Progenitor cell of endocrine pancreas (in vitro differentiated cells): Measurements from ENCODE around the gene SCAPER. TPM values are rescaled to one million over a fixed set of nuclear protein-coding genes. Genes with fewer than 3 reads are reported as not detected.

ENCODE experiments used
- DNase-seq: peaks from one replicate; pipeline ENCODE4 v3.0.0; 2021; ENCODE audit warnings: low spot score; ENCODE audit not compliant: unreplicated experiment
- H3K27ac Mint-ChIP-seq: 2 replicates; pipeline ENCODE4 v1.8.0; 2021; ENCODE audit warnings: mild to moderate bottlenecking, moderate library complexity, mixed read lengths
- H3K27me3 Mint-ChIP-seq: 2 replicates; pipeline ENCODE4 v1.8.0; 2021; ENCODE audit warnings: mixed read lengths
- H3K36me3 Mint-ChIP-seq: 2 replicates; pipeline ENCODE4 v1.8.0; 2022; ENCODE audit warnings: mixed read lengths; ENCODE audit not compliant: insufficient read depth
- H3K4me1 Mint-ChIP-seq: 2 replicates; pipeline ENCODE4 v1.8.0; 2021; ENCODE audit warnings: low read depth, mixed read lengths
- H3K4me3 Mint-ChIP-seq: 2 replicates; pipeline ENCODE4 v1.8.0; 2021; ENCODE audit warnings: low read depth, mild to moderate bottlenecking, moderate library complexity, mixed read lengths
- H3K9me3 Mint-ChIP-seq: 2 replicates; pipeline ENCODE4 v1.8.0; 2021; ENCODE audit warnings: low read depth, mixed read lengths
- CTCF ChIP-seq: fragments of 200-600 bp; sonication (generic); IDR thresholded peaks from one replicate; pipeline ENCODE4 v1.5.0; 2021; ENCODE audit warnings: antibody characterized with exemption, mild to moderate bottlenecking; ENCODE audit not compliant: unreplicated experiment
- total RNA-seq: library from RNA; stranded (reverse); gene quantifications from 2 replicates; pipeline ENCODE4 v1.2.1, GENCODE V29; 2021

The SCAPER gene
- total RNA-seq, 1 donor from 2014 or later = 43.1 TPM

GRCh38 chr15:76368122-76368621 lies 537.0 kb downstream of the SCAPER start:
- DNase-seq = no peak
- peaks cover 5% of the 10 kb centered on the region for H3K36me3 Mint-ChIP-seq
- no peak for TF ChIP-seq CTCF
- no peaks in the 10 kb centered on the region for H3K4me1 Mint-ChIP-seq
- H3K4me3 Mint-ChIP-seq = no peak overlapping the region
- no peaks in the 10 kb centered on the region for H3K27me3 Mint-ChIP-seq
- no peaks in the 10 kb centered on the region for H3K9me3 Mint-ChIP-seq
- H3K27ac Mint-ChIP-seq = no peak overlapping the region

- H3K9me3 Mint-ChIP-seq = no peaks in the 10 kb centered on the region
- no peaks in the 10 kb centered on the region for H3K27me3 Mint-ChIP-seq
- H3K27ac Mint-ChIP-seq = no peak overlapping the region
- H3K4me1 Mint-ChIP-seq = no peaks in the 10 kb centered on the region
- TF ChIP-seq CTCF = no peak
- no peaks in the 10 kb centered on the region for H3K36me3 Mint-ChIP-seq
- DNase-seq = no peak
- no peak overlapping the region for H3K4me3 Mint-ChIP-seq
These were observed 538.4 kb downstream of the SCAPER start for GRCh38 chr15:76366714-76367113.

GRCh38 chr15:76363251-76363650 lies 541.9 kb downstream of the SCAPER start:
- no peaks in the 10 kb centered on the region for H3K27me3 Mint-ChIP-seq
- DNase-seq = no peak
- no peak overlapping the region for H3K4me3 Mint-ChIP-seq
- H3K27ac Mint-ChIP-seq = no peak overlapping the region
- no peaks in the 10 kb centered on the region for H3K9me3 Mint-ChIP-seq
- H3K4me1 Mint-ChIP-seq = no peaks in the 10 kb centered on the region
- TF ChIP-seq CTCF = no peak
- H3K36me3 Mint-ChIP-seq = no peaks in the 10 kb centered on the region

GRCh38 chr15:76360416-76360815 lies 544.7 kb downstream of the SCAPER start:
- H3K27ac Mint-ChIP-seq = no peak overlapping the region
- DNase-seq = no peak
- peaks cover 4% of the 10 kb centered on the region for H3K27me3 Mint-ChIP-seq
- H3K9me3 Mint-ChIP-seq = no peaks in the 10 kb centered on the region
- H3K36me3 Mint-ChIP-seq = no peaks in the 10 kb centered on the region
- no peaks in the 10 kb centered on the region for H3K4me1 Mint-ChIP-seq
- no peak overlapping the region for H3K4me3 Mint-ChIP-seq
- TF ChIP-seq CTCF = no peak

GRCh38 chr15:76359152-76359551 lies 546.0 kb downstream of the SCAPER start:
- Mint-ChIP-seq H3K4me3 (no peak overlapping the region), H3K27me3 (peaks cover 14% of the 10 kb centered on the region), H3K27ac (no peak overlapping the region), H3K4me1 (no peaks in the 10 kb centered on the region), H3K9me3 (no peaks in the 10 kb centered on the region), H3K36me3 (no peaks in the 10 kb centered on the region)
- no peak for TF ChIP-seq CTCF
- no peak for DNase-seq
